SKM-1 (cell line): ENCODE results near the gene PRDM8.

Experiments
- DNase-seq: peaks from one replicate; lab custom pipeline; 2025; ENCODE audit not compliant: unreplicated experiment; lab: John Stamatoyannopoulos, UW

The PRDM8 gene

DNA sequence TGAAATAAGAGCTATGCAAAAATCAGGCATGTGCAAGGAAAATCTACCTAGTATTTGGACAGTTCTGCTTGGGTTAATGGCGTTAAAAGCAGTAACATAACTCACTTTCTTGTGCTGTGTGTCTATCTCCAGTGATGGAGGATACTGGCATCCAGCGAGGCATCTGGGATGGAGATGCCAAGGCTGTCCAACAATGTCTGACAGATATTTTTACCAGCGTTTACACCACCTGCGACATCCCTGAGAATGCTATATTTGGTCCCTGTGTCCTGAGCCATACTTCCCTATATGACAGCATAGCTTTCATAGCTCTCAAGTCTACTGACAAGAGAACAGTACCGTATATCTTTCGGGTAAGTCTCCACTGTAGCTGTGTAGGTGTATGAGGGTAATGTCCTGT is 2.6 kb downstream of the PRDM8 start:
- DNase-seq, result no peak

- no peak for DNase-seq
Measured at GRCh38 chr4:80201252-80202151, 4.2 kb downstream of the PRDM8 start.

DNA sequence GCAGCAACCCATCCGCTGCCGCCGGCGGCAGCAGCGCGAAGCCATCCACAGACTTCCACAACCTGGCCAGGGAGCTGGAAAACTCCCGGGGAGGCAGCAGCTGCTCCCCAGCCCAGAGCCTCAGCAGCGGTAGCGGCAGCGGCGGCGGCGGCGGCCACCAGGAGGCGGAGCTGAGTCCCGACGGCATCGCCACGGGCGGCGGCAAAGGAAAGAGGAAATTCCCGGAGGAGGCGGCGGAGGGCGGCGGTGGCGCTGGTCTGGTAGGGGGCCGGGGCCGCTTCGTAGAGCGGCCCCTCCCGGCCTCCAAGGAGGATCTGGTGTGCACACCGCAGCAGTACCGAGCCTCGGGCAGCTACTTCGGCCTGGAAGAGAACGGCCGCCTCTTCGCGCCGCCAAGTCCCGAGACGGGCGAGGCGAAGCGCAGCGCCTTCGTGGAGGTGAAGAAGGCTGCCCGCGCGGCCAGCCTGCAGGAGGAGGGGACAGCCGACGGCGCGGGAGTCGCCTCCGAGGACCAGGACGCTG is 4.9 kb downstream of the PRDM8 start:
- DNase-seq, result peak; percentile 85

GRCh38 chr4:80202741-80203553 is 5.6 kb downstream of the PRDM8 start:
- peak; percentile 42 for DNase-seq

DNA sequence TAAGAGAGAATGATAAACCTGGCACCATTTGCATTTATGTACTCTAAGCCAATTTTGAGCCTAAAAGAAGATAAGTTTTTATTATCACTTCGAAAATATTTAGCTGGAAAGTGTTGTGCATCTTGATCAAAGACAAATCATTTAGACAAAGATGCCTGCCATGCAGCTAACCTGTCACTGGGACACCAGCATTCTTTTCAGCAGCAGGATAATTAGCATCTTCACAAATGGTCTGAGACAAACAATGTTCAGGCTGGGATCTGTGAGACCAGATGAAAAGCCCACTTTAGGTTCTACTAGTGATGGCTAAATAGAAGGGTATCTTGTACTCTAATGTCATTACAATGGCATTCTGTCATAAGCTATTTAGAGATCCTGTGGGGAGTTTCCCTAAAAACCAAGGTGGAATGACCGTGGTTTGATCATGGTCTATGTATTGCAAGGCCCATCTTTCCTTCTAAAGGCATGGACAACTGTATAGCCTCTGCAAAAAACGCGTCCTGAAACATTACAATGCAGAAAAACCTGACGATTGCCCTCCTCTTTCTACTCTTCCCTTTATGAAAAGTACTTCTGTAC is 7.2 kb downstream of the PRDM8 start:
- DNase-seq, result no peak

GRCh38 chr4:80206111-80206510 is 8.8 kb downstream of the PRDM8 start:
- DNase-seq, result no peak

DNA sequence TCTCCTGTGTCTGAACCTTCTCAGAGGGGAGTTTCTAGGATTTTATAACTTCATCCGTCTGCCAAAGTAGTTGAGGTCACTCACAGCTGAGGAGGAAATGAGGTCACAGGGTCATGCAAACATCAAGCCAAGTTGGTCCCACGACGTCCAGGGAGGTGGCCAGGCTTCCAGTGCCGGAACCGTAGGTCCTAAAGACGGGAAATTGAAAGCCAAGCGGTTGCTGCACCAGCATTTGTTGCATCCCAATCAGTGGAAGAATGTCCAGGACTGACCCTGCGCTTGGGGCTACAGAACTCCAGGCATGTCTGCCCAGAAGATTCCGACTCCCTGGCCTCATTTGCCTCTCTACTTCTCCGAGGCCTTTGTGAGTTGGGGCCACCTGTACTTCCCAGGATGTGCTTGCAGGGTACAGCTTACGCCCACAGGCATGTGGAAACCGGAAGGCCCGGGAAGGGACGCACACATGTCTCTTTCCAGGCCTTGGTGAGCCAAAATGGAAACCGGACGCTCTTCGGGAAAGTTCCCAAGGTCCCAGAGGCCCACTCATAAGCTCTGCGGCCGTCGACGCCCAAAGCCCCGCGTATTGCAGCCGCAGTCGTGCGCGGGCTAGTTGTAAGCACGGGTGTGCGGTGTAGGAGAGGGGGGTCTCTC is 9.3 kb downstream of the PRDM8 start:
- DNase-seq, result no peak

DNA sequence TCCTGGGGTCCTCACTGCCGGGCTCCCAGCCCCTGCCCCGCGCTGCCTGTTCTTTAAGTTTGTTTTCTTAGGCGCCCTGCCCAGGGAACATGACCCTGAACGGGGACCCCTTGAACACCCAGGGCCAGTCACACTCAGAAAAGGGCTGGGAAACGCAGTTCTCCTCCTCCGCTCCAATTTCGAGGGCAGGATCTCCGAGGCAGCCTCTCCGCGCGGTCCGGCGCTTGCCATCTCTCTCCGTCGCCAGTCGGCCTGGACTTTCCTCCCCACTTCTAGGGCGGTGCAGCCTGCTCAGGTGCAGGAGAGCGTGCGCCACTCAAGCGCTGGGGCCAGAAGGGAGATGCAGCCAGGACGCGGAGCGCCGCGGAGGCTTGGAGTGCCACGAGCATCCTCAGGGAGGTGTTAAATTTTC is 9.9 kb downstream of the PRDM8 start:
- DNase-seq, result no peak

DNA sequence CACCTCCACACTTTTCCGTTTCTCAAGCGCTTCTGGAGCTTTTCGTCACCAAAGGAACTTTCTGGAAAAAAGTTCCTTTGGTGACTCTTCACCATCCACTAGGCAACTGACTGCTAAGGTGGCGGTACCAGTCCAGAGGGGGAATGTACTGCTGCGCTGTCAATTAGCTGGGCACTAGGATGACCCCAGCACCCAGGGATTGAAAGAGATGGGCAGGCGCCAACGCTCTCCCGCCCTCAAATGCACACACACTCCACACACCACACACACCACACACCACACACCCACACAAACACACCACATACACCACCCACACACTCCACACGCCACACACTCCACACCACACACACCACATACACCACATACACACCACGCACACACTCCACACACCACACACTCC is 10.4 kb downstream of the PRDM8 start:
- no peak for DNase-seq

- DNase-seq, result no peak
Measured at GRCh38 chr4:80208610-80209339, 11.5 kb downstream of the PRDM8 start.

GRCh38 chr4:80209340-80209701 is 12.0 kb downstream of the PRDM8 start:
- DNase-seq, result no peak

GRCh38 chr4:80210549-80210948 is 13.2 kb downstream of the PRDM8 start:
- DNase-seq, result no peak

GRCh38 chr4:80213117-80213815 is 16.0 kb downstream of the PRDM8 start:
- no peak for DNase-seq

- DNase-seq, result peak; percentile 15
Measured at GRCh38 chr4:80215449-80216052, 18.2 kb downstream of the PRDM8 start.

GRCh38 chr4:80216100-80216761 is 18.9 kb downstream of the PRDM8 start:
- peak; percentile 60 for DNase-seq

- no peak for DNase-seq
Measured at GRCh38 chr4:80219301-80220025, 22.2 kb downstream of the PRDM8 start.

DNA sequence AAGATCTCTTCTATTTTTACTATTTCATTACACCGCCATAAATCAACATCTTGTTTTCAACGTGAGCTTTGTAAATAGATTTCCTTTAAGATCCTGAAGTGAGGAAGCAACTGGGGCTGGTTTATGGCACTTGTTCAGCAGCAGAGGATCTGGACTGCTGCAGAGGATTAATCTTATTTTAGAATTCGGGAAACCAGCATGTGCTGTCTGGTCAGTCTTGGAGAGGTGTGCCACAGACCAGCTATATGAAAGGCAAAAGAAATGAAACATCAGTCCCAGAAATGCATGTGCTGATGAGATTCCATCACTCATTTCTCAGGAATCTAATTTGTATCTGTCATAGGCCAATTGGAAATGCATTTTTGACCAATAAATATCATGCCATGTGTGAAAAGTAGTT is 23.4 kb downstream of the PRDM8 start:
- no peak for DNase-seq

DNA sequence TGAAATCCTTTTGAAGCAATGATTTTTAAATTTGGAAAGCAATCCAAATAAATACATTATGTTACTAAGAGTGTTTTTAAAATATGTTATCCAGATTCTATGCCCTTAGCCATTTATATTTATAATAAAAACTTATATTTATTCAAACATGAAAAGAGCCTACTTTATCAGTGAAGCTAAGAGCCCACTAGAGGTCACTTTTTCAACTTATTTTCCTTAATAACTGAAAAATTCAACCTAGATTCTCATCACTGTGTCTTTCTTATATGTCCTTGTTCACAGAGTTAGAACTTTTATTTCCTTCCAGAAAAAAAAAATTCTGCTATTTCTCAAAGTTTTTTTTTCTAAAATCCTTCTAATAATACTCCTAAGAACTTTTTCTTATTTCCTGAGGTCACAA is 23.9 kb downstream of the PRDM8 start:
- DNase-seq, result no peak
